Hepatocyte (in vitro differentiated cells): Measurements from ENCODE around the gene ZPBP2. TPM values are rescaled to one million over a fixed set of nuclear protein-coding genes. Genes with fewer than 3 reads are reported as not detected.
A peak's percentile ranks its signal among the peaks of the same experiment; 100 is the strongest.

Source experiments
- DNase-seq: peaks from one replicate; pipeline ENCODE4 v3.0.0-alpha.2; 2016; ENCODE audit warnings: low spot score
- H2AFZ ChIP-seq: fragments of 200-600 bp; sonication (generic); 2 replicates; pipeline ENCODE4 v1.6.0; 2016; ENCODE audit warnings: antibody characterized with exemption, mild to moderate bottlenecking
- H3K27ac ChIP-seq: fragments of 200-600 bp; sonication (generic); 2 replicates; pipeline ENCODE4 v1.5.1; 2016; ENCODE audit warnings: mild to moderate bottlenecking
- H3K27me3 ChIP-seq: fragments of 200-600 bp; sonication (generic); 2 replicates; pipeline ENCODE4 v1.6.1; 2016
- H3K36me3 ChIP-seq: fragments of 200-600 bp; sonication (generic); replicated peaks from 2 replicates; pipeline ENCODE4 v1.5.1; 2016; ENCODE audit warnings: low read depth; ENCODE audit not compliant: insufficient read depth
- H3K4me1 ChIP-seq: fragments of 200-600 bp; sonication (generic); 2 replicates; pipeline ENCODE4 v1.5.1; 2016; ENCODE audit warnings: mild to moderate bottlenecking, moderate library complexity; ENCODE audit not compliant: insufficient read depth
- H3K4me2 ChIP-seq: fragments of 200-600 bp; sonication (generic); 2 replicates; pipeline ENCODE4 v1.6.0; 2016
- H3K4me3 ChIP-seq: fragments of 200-600 bp; sonication (generic); 2 replicates; pipeline ENCODE4 v1.5.1; 2016; ENCODE audit warnings: mild to moderate bottlenecking
- H3K79me2 ChIP-seq: fragments of 200-600 bp; sonication (generic); 2 replicates; pipeline ENCODE4 v1.6.0; 2017; ENCODE audit warnings: mild to moderate bottlenecking
- H3K9me2 ChIP-seq: fragments of 200-600 bp; sonication (generic); replicated peaks from 2 replicates; pipeline ENCODE4 v1.6.0; 2017; ENCODE audit warnings: mild to moderate bottlenecking; ENCODE audit not compliant: insufficient read depth
- H3K9me3 ChIP-seq: fragments of 200-600 bp; sonication (generic); 2 replicates; pipeline ENCODE4 v1.5.1; 2016; ENCODE audit warnings: low read depth, mild to moderate bottlenecking
- H4K20me1 ChIP-seq: fragments of 200-600 bp; sonication (generic); 2 replicates; pipeline ENCODE4 v1.6.0; 2016; ENCODE audit warnings: mild to moderate bottlenecking; ENCODE audit not compliant: insufficient read depth, poor library complexity, severe bottlenecking
- CTCF ChIP-seq: fragments of 200-600 bp; sonication (generic); IDR thresholded peaks from 2 replicates; pipeline ENCODE4 v1.5.1; 2016; ENCODE audit warnings: antibody characterized with exemption, mild to moderate bottlenecking; ENCODE audit not compliant: poor library complexity
- EZH2 ChIP-seq: fragments of 200-600 bp; sonication (generic); IDR thresholded peaks from 2 replicates; pipeline ENCODE4 v1.6.1; 2016; ENCODE audit warnings: antibody characterized with exemption, mild to moderate bottlenecking, borderline replicate concordance
- EZH2phosphoT487 ChIP-seq: fragments of 200-600 bp; sonication (generic); IDR thresholded peaks from one replicate; pipeline ENCODE4 v1.6.1; 2018; ENCODE audit warnings: antibody characterized with exemption, mild to moderate bottlenecking, low read depth, moderate library complexity; ENCODE audit not compliant: unreplicated experiment, severe bottlenecking
- WGBS: methylation state at CpG from one replicate; pipeline ENCODE4 v1.1.6; 2016; ENCODE audit warnings: low lambda C conversion rate; ENCODE audit errors: missing lambda C conversion rate; 5-methylcytosine and 5-hydroxymethylcytosine counted together
- polyA plus RNA-seq: library from polyadenylated mRNA; unstranded; fragments of >200 nt; fragmentation: Nextera tagmentation; extraction: Ambion mirVana; gene quantifications from 2 replicates; pipeline ENCODE4 v1.2.1, GENCODE V29; 2016
- total RNA-seq: library from RNA; depleted of rRNA; stranded (reverse); fragments of >200 nt; gene quantifications from 2 replicates; pipeline ENCODE4 v1.2.3, GENCODE V29; 2014

Gene ZPBP2
- total and polyA plus RNA-seq, 2 experiments from 2014 or later = not detected

- Histone ChIP-seq H3K27me3 (peaks cover 52% of the 10 kb centered on the region), H3K9me3 (no peaks in the 10 kb centered on the region), H3K4me3 (no peak overlapping the region), H2AFZ (peak overlapping the region; percentile 16), H3K79me2 (no peaks in the 10 kb centered on the region), H3K27ac (no peak overlapping the region), H3K36me3 (no peaks in the 10 kb centered on the region), H3K9me2 (no peaks in the 10 kb centered on the region), H3K4me1 (peaks cover 5% of the 10 kb centered on the region), H4K20me1 (no peaks in the 10 kb centered on the region), H3K4me2 (peak overlapping the region; percentile 76)
- DNase-seq = no peak
- TF ChIP-seq CTCF (no peak), EZH2phosphoT487 (no peak), EZH2 (no peak)
- WGBS = 81% methylated on average over 7 of the region's 7 CpGs
These were observed 4.6 kb upstream of the ZPBP2 start for GRCh38 chr17:39863244-39863917.

GRCh38 chr17:39863918-39864746 is 3.9 kb upstream of the ZPBP2 start, which contains the start of gene IKZF3:
TSS of gene IKZF3 (minus strand) at chr17:39864312. CDS start at chr17:39864126, 186 bp downstream.
- no peaks in the 10 kb centered on the region for H3K9me3 ChIP-seq
- peak within 1 kb of the TSS; percentile 16 for H2AFZ ChIP-seq
- WGBS = 7% methylated on average over 49 of the region's 50 CpGs
- TF ChIP-seq CTCF (peak; percentile 45), EZH2 (peak; percentile 95), EZH2phosphoT487 (peak; percentile 38)
- no peaks in the 10 kb centered on the region for H3K79me2 ChIP-seq
- no peaks in the 10 kb centered on the region for H4K20me1 ChIP-seq
- H3K27ac ChIP-seq = no peak within 1 kb of the TSS
- H3K4me3 ChIP-seq = no peak within 1 kb of the TSS
- peak within 1 kb of the TSS; percentile 76 for H3K4me2 ChIP-seq
- H3K36me3 ChIP-seq = no peaks in the 10 kb centered on the region
- DNase-seq = peak; percentile 84
- H3K9me2 ChIP-seq = no peaks in the 10 kb centered on the region
- H3K4me1 ChIP-seq = peaks cover 5% of the 10 kb centered on the region
- peaks cover 52% of the 10 kb centered on the region for H3K27me3 ChIP-seq

- Histone ChIP-seq H3K36me3 (no peaks in the 10 kb centered on the region), H3K27me3 (peaks cover 49% of the 10 kb centered on the region), H4K20me1 (no peaks in the 10 kb centered on the region), H3K79me2 (no peaks in the 10 kb centered on the region), H3K4me3 (no peak overlapping the region), H3K9me3 (no peaks in the 10 kb centered on the region), H3K4me1 (peaks cover 5% of the 10 kb centered on the region), H3K4me2 (no peak overlapping the region), H3K9me2 (no peaks in the 10 kb centered on the region), H2AFZ (no peak overlapping the region), H3K27ac (no peak overlapping the region)
- DNase-seq = no peak
- TF ChIP-seq CTCF (no peak), EZH2 (no peak), EZH2phosphoT487 (no peak)
- WGBS = 78% methylated on average over 8 of the region's 8 CpGs
These were observed 1.8 kb upstream of the ZPBP2 start for GRCh38 chr17:39866013-39866730.
